Naive thymus-derived CD4-positive, alpha-beta T cell (primary cell): Measurements from ENCODE around the gene NMRK2. TPM values are rescaled to one million over a fixed set of nuclear protein-coding genes. Genes with fewer than 3 reads are reported as not detected.

Experiments used
- ATAC-seq: fragments of 150-1000 bp; cut with Tn5 transposase; 2 replicates; pipeline ENCODE4 v1.10.0; 2021; ENCODE audit warnings: mild to moderate bottlenecking, moderate library complexity
- CTCF ChIA-PET: fragments of 350-600 bp; sonication (Branson Sonifier 250); formaldehyde crosslinking; loops from one replicate; lab custom pipeline; 2021; ENCODE audit warnings: antibody characterized with exemption; lab: Charles Lee
- POLR2A ChIA-PET: fragments of 350-600 bp; sonication (Branson Sonifier 250); formaldehyde crosslinking; loops from one replicate; lab custom pipeline; 2021; ENCODE audit warnings: antibody characterized with exemption, inconsistent platforms; lab: Charles Lee
- DNase-seq, 9 donors: peaks; one replicate each; pipeline versions ENCODE4 v3.0.0 to v3.0.0-alpha.2; 2020 to 2022; ENCODE audit warnings: mixed read lengths in 1 of 9
- H3K27ac ChIP-seq: one replicate; pipeline ENCODE4 v1.7.0; 2013; ENCODE audit warnings: mild to moderate bottlenecking, low read depth, low read length, moderate library complexity
- H3K27me3 ChIP-seq, 2 donors: one replicate each; pipeline ENCODE4 v1.7.0; 2013; ENCODE audit warnings: low read length in 2 of 2, mild to moderate bottlenecking in 2 of 2, moderate library complexity in 2 of 2; ENCODE audit not compliant: control insufficient read depth in 2 of 2, insufficient read depth in 2 of 2
- H3K36me3 ChIP-seq, 3 experiments: 1 replicate in 2 of 3; 2 replicates in 1 of 3; pipeline ENCODE4 v1.7.0; 2013; ENCODE audit warnings: low read length in 3 of 3, mild to moderate bottlenecking in 3 of 3, moderate library complexity in 1 of 3; ENCODE audit not compliant: insufficient read depth in 3 of 3, control insufficient read depth in 2 of 3
- H3K4me1 ChIP-seq, 2 donors: one replicate each; pipeline ENCODE4 v1.7.0; 2013; ENCODE audit warnings: low read length in 2 of 2, mild to moderate bottlenecking in 2 of 2, moderate library complexity in 1 of 2; ENCODE audit not compliant: control insufficient read depth in 2 of 2, insufficient read depth in 2 of 2
- H3K4me3 ChIP-seq: 2 replicates; pipeline ENCODE4 v1.7.0; 2013; ENCODE audit warnings: mild to moderate bottlenecking, low read length
- H3K9me3 ChIP-seq, 3 experiments: 1 replicate in 2 of 3; 2 replicates in 1 of 3; pipeline ENCODE4 v1.7.0; 2013; ENCODE audit warnings: low read length in 3 of 3; ENCODE audit not compliant: control insufficient read depth in 2 of 3
- H3K27ac Mint-ChIP-seq, 9 donors: one replicate each; pipeline ENCODE4 v1.8.0; 2020 to 2022; ENCODE audit warnings: mixed read lengths in 9 of 9, mild to moderate bottlenecking in 8 of 9, moderate library complexity in 5 of 9, inconsistent platforms in 2 of 9
- H3K27me3 Mint-ChIP-seq, 5 donors: one replicate each; pipeline ENCODE4 v1.8.0; 2021 to 2022; ENCODE audit warnings: mixed read lengths in 5 of 5, mild to moderate bottlenecking in 1 of 5
- H3K36me3 Mint-ChIP-seq, 5 donors: one replicate each; pipeline ENCODE4 v1.8.0; 2020 to 2022; ENCODE audit warnings: mixed read lengths in 5 of 5, mild to moderate bottlenecking in 3 of 5, inconsistent platforms in 1 of 5
- H3K4me1 Mint-ChIP-seq, 7 donors: one replicate each; pipeline ENCODE4 v1.8.0; 2020 to 2022; ENCODE audit warnings: mixed read lengths in 7 of 7, mild to moderate bottlenecking in 3 of 7, inconsistent platforms in 1 of 7
- H3K4me3 Mint-ChIP-seq, 10 donors: one replicate each; pipeline ENCODE4 v1.8.0; 2020 to 2022; ENCODE audit warnings: mild to moderate bottlenecking in 10 of 10, mixed read lengths in 10 of 10, moderate library complexity in 6 of 10, inconsistent platforms in 2 of 10
- H3K9me3 Mint-ChIP-seq, 11 donors: one replicate each; pipeline ENCODE4 v1.8.0; 2020 to 2022; ENCODE audit warnings: mixed read lengths in 11 of 11, mild to moderate bottlenecking in 4 of 11, inconsistent platforms in 1 of 11, moderate library complexity in 1 of 11
- intact Hi-C, 2 donors: fragments of 100-400 bp; cut with micrococcal nuclease; formaldehyde crosslinking; loops; one replicate each; pipeline ENCODE4 v1.15.1; 2023
- microRNA-seq: library from miRNA; unstranded; fragments of <30 nt; microRNA quantifications from one replicate; pipeline ENCODE4 v1.2.0, GENCODE V29; 2022; ENCODE audit warnings: borderline microRNAs expressed
- polyA plus RNA-seq, 2 donors: library from polyadenylated mRNA; unstranded; fragments of 300-500 nt; fragmentation: Illumina TruSeq; gene quantifications; one replicate each; pipeline ENCODE4 v1.2.3, GENCODE V29; 2021
- total RNA-seq, 6 experiments: library from RNA in 5 of 6; stranded (reverse) in 5 of 6; gene quantifications; 1 replicate in 5 of 6; 2 replicates in 1 of 6; pipeline ENCODE4 v1.2.3 and lab custom pipeline; 2021 to 2026

The NMRK2 gene
- total and polyA plus RNA-seq, 7 experiments from 2014 or later, result not detected

GRCh38 chr19:3987619-3988371, 54.9 kb downstream of the NMRK2 start:
- H3K36me3 Mint-ChIP-seq, result peaks cover 4 to 21% (median 14%) of the 10 kb centered on the region in 5 donors
- peak overlapping the region; percentile 78 to 99 (median 87) for H3K27ac Mint-ChIP-seq
- no peaks in the 10 kb centered on the region for H3K27me3 Mint-ChIP-seq
- Histone ChIP-seq H3K9me3 (no peaks in the 10 kb centered on the region), H3K27me3 (no peaks in the 10 kb centered on the region), H3K4me3 (peak overlapping the region; percentile 98), H3K27ac (peak overlapping the region; percentile 63), H3K36me3 (peaks cover 11 to 24% (median 12%) of the 10 kb centered on the region in 3 experiments), H3K4me1 (peaks cover 37% of the 10 kb centered on the region in 2 donors)
- ATAC-seq (peak; percentile 72), DNase-seq (peak; percentile 81 to 92 (median 88))
- POLR2A ChIA-PET, result interaction anchor here (0.6 to 1.8 kb wide), 11 partner anchors 9 to 952 kb away, joined by 3 to 19 read pairs (median 5); partner anchors contain the start of genes DAPK3, MRPL54, PIAS4 and ZBTB7A
- peak overlapping the region; percentile 81 to 99 (median 96) for H3K4me3 Mint-ChIP-seq
- intact Hi-C loops, result loop anchor here (1.0 to 10.0 kb wide), 12 partner anchors 127 to 950 kb away; partner anchors contain the start of genes CHAF1A (in 2 of the 2), HDGFL2 (in 2 of the 2), YJU2 (in 2 of the 2) and ANKRD24 (in 1 of the 2)
- H3K9me3 Mint-ChIP-seq, result peaks cover 0 to 3% (median 0%) of the 10 kb centered on the region in 11 donors
- CTCF ChIA-PET, result interaction anchor here (0.6 to 1.6 kb wide), 19 partner anchors 9 to 375 kb away, joined by 3 to 14 read pairs (median 4); partner anchors contain the start of genes APBA3, DAPK3, MRPL54 and PIAS4
- H3K4me1 Mint-ChIP-seq, result peaks cover 28 to 51% (median 45%) of the 10 kb centered on the region in 7 donors

GRCh38 chr19:3990815-3991117, 57.9 kb downstream of the NMRK2 start:
- POLR2A ChIA-PET, result interaction anchor here (0.6 to 3.5 kb wide), 7 partner anchors 11 to 1667 kb away, joined by 3 to 24 read pairs (median 3); partner anchors contain the start of gene PIAS4

More at GRCh38 chr19:3990815-3991117, 57.9 kb downstream of the NMRK2 start:
- peaks cover 0 to 3% (median 0%) of the 10 kb centered on the region in 11 donors for H3K9me3 Mint-ChIP-seq
- H3K4me1 Mint-ChIP-seq, result peaks cover 12 to 28% (median 22%) of the 10 kb centered on the region in 7 donors
- peak overlapping the region in 3 of 9 donors; percentile 1 to 83 (median 83) for H3K27ac Mint-ChIP-seq
- peak overlapping the region in 3 of 10 donors; percentile 47 to 69 (median 57) for H3K4me3 Mint-ChIP-seq
- H3K27me3 Mint-ChIP-seq, result no peaks in the 10 kb centered on the region
- no peak for DNase-seq
- intact Hi-C loops, result loop anchor here (1.0 kb wide), 3 partner anchors 17 to 257 kb away; partner anchors contain the start of genes PIAS4 (in 2 of the 2), YJU2 (in 1 of the 2) and ZBTB7A (in 1 of the 2)
- no peaks in the 10 kb centered on the region for H3K36me3 ChIP-seq
- H3K27me3 ChIP-seq, result no peaks in the 10 kb centered on the region
- H3K27ac ChIP-seq, result no peak overlapping the region
- CTCF ChIA-PET, result interaction anchor here (1.2 to 1.4 kb wide), 3 partner anchors 13 to 22 kb away, joined by 4 to 6 read pairs (median 4); no protein-coding TSS in a partner anchor
- no peaks in the 10 kb centered on the region for H3K36me3 Mint-ChIP-seq
- H3K4me1 ChIP-seq, result peaks cover 15 to 19% of the 10 kb centered on the region in 2 donors
- ATAC-seq, result no peak
- H3K9me3 ChIP-seq, result no peaks in the 10 kb centered on the region
- no peak overlapping the region for H3K4me3 ChIP-seq

Small RNA genes within 50 kb of the gene (microRNA-seq; reads per million reads assigned to microRNA genes)
- not detected for gene MIR637

Other genes with a start within 250 kb of the NMRK2 start
- 10 to 100 TPM; 21.5 to 32.4 (median 30.7) TPM for gene PIP5K1C, start 232.6 kb upstream of the NMRK2 start, total RNA-seq
- 10 to 100 TPM in 1 of 2 donors, 1 to 10 TPM in 1; 6.8 to 17.8 TPM for gene PIP5K1C, start 232.6 kb upstream of the NMRK2 start, polyA plus RNA-seq
- 10 to 100 TPM in 4 of 5 experiments, 1 to 10 TPM in 1; 1.2 to 20.1 (median 16.8) TPM for gene TJP3, start 224.7 kb upstream of the NMRK2 start, total RNA-seq
- gene TJP3, start 224.7 kb upstream of the NMRK2 start, polyA plus RNA-seq, result 10 to 100 TPM; 14.0 to 16.1 TPM
- gene APBA3, start 171.4 kb upstream of the NMRK2 start, total RNA-seq, result 10 to 100 TPM; 55.1 to 77.3 (median 67.1) TPM
- gene APBA3, start 171.4 kb upstream of the NMRK2 start, polyA plus RNA-seq, result 10 to 100 TPM; 30.7 to 33.6 TPM
- 10 to 100 TPM; 34.0 to 95.2 (median 58.8) TPM for gene MRPL54, start 170.4 kb upstream of the NMRK2 start, total RNA-seq
- gene MRPL54, start 170.4 kb upstream of the NMRK2 start, polyA plus RNA-seq, result 100 to 1,000 TPM; 143 to 154 TPM
- not detected for gene RAX2, start 160.8 kb upstream of the NMRK2 start, total RNA-seq
- not detected for gene RAX2, start 160.8 kb upstream of the NMRK2 start, polyA plus RNA-seq
- gene MATK, start 146.7 kb upstream of the NMRK2 start, total RNA-seq, result 10 to 100 TPM in 3 of 5 experiments, 1 to 10 TPM in 2; 1.6 to 32.6 (median 14.3) TPM
- gene MATK, start 146.7 kb upstream of the NMRK2 start, polyA plus RNA-seq, result 10 to 100 TPM in 1 of 2 donors, 1 to 10 TPM in 1; 8.4 to 13.0 TPM
- 1 to 10 TPM in 4 of 5 experiments, under 1 TPM in 1; 0.22 to 3.8 (median 1.4) TPM for gene ZFR2, start 64.0 kb upstream of the NMRK2 start, total RNA-seq
- 1 to 10 TPM; 3.4 to 5.5 TPM for gene ZFR2, start 64.0 kb upstream of the NMRK2 start, polyA plus RNA-seq
- gene ATCAY, start 52.4 kb upstream of the NMRK2 start, total RNA-seq, result not detected
- not detected for gene ATCAY, start 52.4 kb upstream of the NMRK2 start, polyA plus RNA-seq
- gene DAPK3, start 38.0 kb downstream of the NMRK2 start, total RNA-seq, result 10 to 100 TPM; 24.7 to 40.3 (median 33.9) TPM
- gene DAPK3, start 38.0 kb downstream of the NMRK2 start, polyA plus RNA-seq, result 10 to 100 TPM; 18.2 to 35.4 TPM
- 1,000 to 10,000 TPM; 1,791 to 2,674 (median 2,346) TPM for gene EEF2, start 52.4 kb downstream of the NMRK2 start, total RNA-seq
- 100 to 1,000 TPM; 611 to 634 TPM for gene EEF2, start 52.4 kb downstream of the NMRK2 start, polyA plus RNA-seq
- gene PIAS4, start 74.7 kb downstream of the NMRK2 start, total RNA-seq, result 10 to 100 TPM; 23.9 to 40.6 (median 28.8) TPM
- gene PIAS4, start 74.7 kb downstream of the NMRK2 start, polyA plus RNA-seq, result 1 to 10 TPM; 3.9 to 6.8 TPM
- 10 to 100 TPM; 47.4 to 76.0 (median 52.0) TPM for gene ZBTB7A, start 133.8 kb downstream of the NMRK2 start, total RNA-seq
- 10 to 100 TPM; 15.3 to 45.0 TPM for gene ZBTB7A, start 133.8 kb downstream of the NMRK2 start, polyA plus RNA-seq
- 100 to 1,000 TPM in 4 of 5 experiments, 10 to 100 TPM in 1; 87.4 to 162 (median 123) TPM for gene MAP2K2, start 191.1 kb downstream of the NMRK2 start, total RNA-seq
- 10 to 100 TPM; 40.5 to 93.6 TPM for gene MAP2K2, start 191.1 kb downstream of the NMRK2 start, polyA plus RNA-seq
- gene CREB3L3, start 220.6 kb downstream of the NMRK2 start, total RNA-seq, result not detected
- gene CREB3L3, start 220.6 kb downstream of the NMRK2 start, polyA plus RNA-seq, result not detected
- gene SIRT6, start 249.5 kb downstream of the NMRK2 start, total RNA-seq, result 10 to 100 TPM; 20.0 to 41.2 (median 26.0) TPM
- gene SIRT6, start 249.5 kb downstream of the NMRK2 start, polyA plus RNA-seq, result 1 to 10 TPM; 1.1 to 3.9 TPM
- 1 to 10 TPM in 4 of 5 experiments, under 1 TPM in 1; 0.75 to 2.8 (median 2.4) TPM for gene ANKRD24, start 249.6 kb downstream of the NMRK2 start, total RNA-seq
- gene ANKRD24, start 249.6 kb downstream of the NMRK2 start, polyA plus RNA-seq, result under 1 TPM in 1 of 2 donors, not detected in 1; 0.17 TPM